Naive B cell (primary cell): ENCODE data around the gene KIF18A. TPM values are rescaled to one million over a fixed set of nuclear protein-coding genes. Genes with fewer than 3 reads are reported as not detected.
"Not testable (repeated sequence)": the region's sequence is repeated elsewhere in the genome, so short reads cannot be mapped to it uniquely, and the experiment has no call there.

Experiments used
- ATAC-seq, 2 donors: fragments of 150-1000 bp; cut with Tn5 transposase; 2 replicates each; pipeline ENCODE4 v1.10.0; 2021; ENCODE audit warnings: low read depth in 2 of 2, mild to moderate bottlenecking in 2 of 2, moderate library complexity in 2 of 2
- DNase-seq: peaks from one replicate; pipeline ENCODE4 v3.0.0; 2022
- H3K27ac Mint-ChIP-seq, 6 donors: one replicate each; pipeline ENCODE4 v1.8.0; 2020 to 2022; ENCODE audit warnings: mild to moderate bottlenecking in 6 of 6, mixed read lengths in 6 of 6, moderate library complexity in 5 of 6, inconsistent platforms in 2 of 6
- H3K27me3 Mint-ChIP-seq, 3 donors: one replicate each; pipeline ENCODE4 v1.8.0; 2021 to 2022; ENCODE audit warnings: mixed read lengths in 3 of 3, mild to moderate bottlenecking in 1 of 3
- H3K36me3 Mint-ChIP-seq, 2 donors: one replicate each; pipeline ENCODE4 v1.8.0; 2020 to 2022; ENCODE audit warnings: mixed read lengths in 2 of 2, inconsistent platforms in 1 of 2, mild to moderate bottlenecking in 1 of 2
- H3K4me1 Mint-ChIP-seq, 3 donors: one replicate each; pipeline ENCODE4 v1.8.0; 2020 to 2022; ENCODE audit warnings: mixed read lengths in 3 of 3, inconsistent platforms in 1 of 3, mild to moderate bottlenecking in 1 of 3, moderate library complexity in 1 of 3
- H3K4me3 Mint-ChIP-seq, 8 donors: one replicate each; pipeline ENCODE4 v1.8.0; 2020 to 2022; ENCODE audit warnings: mild to moderate bottlenecking in 8 of 8, mixed read lengths in 8 of 8, moderate library complexity in 8 of 8, inconsistent platforms in 2 of 8
- H3K9me3 Mint-ChIP-seq, 7 donors: one replicate each; pipeline ENCODE4 v1.8.0; 2020 to 2022; ENCODE audit warnings: mixed read lengths in 7 of 7, mild to moderate bottlenecking in 5 of 7, inconsistent platforms in 2 of 7, moderate library complexity in 1 of 7
- polyA plus RNA-seq, 6 donors: library from polyadenylated mRNA; unstranded; fragments of 300-500 nt; fragmentation: Illumina TruSeq; gene quantifications; one replicate each; pipeline ENCODE4 v1.2.3, GENCODE V29; 2021; ENCODE audit warnings: low read depth in 6 of 6

The KIF18A gene
- polyA plus RNA-seq, 6 donors from 2014 or later = 0.84 to 3.8 (median 1.6) TPM; not detected in 1

GRCh38 chr11:28102300-28102699 lies 5.7 kb downstream of the KIF18A start:
- not testable (repeated sequence) for H3K4me3 Mint-ChIP-seq, H3K27me3 Mint-ChIP-seq, DNase-seq, H3K36me3 Mint-ChIP-seq, H3K4me1 Mint-ChIP-seq, ATAC-seq, H3K9me3 Mint-ChIP-seq
- peak overlapping the region in 2 of 6 donors; percentile 17 to 36 for H3K27ac Mint-ChIP-seq

GRCh38 chr11:28100665-28101064 lies 7.3 kb downstream of the KIF18A start:
- peaks cover 0 to 2% (median 0%) of the 10 kb centered on the region in 7 donors for H3K9me3 Mint-ChIP-seq
- peaks cover 0 to 4% (median 0%) of the 10 kb centered on the region in 3 donors for H3K4me1 Mint-ChIP-seq
- H3K27me3 Mint-ChIP-seq = no peaks in the 10 kb centered on the region
- no peak overlapping the region for H3K4me3 Mint-ChIP-seq
- peaks cover 0 to 7% of the 10 kb centered on the region in 2 donors for H3K36me3 Mint-ChIP-seq
- H3K27ac Mint-ChIP-seq = peak overlapping the region in 1 of 6 donors; percentile 33
- no peak for DNase-seq
- ATAC-seq = no peak

- H3K9me3 Mint-ChIP-seq = peaks cover 0 to 2% (median 0%) of the 10 kb centered on the region in 7 donors
- peaks cover 0 to 4% (median 0%) of the 10 kb centered on the region in 3 donors for H3K4me1 Mint-ChIP-seq
- H3K27ac Mint-ChIP-seq = peak overlapping the region in 2 of 6 donors; percentile 1 to 17
- DNase-seq (no peak), ATAC-seq (no peak)
- H3K36me3 Mint-ChIP-seq = peaks cover 0 to 7% of the 10 kb centered on the region in 2 donors
- no peak overlapping the region for H3K4me3 Mint-ChIP-seq
- no peaks in the 10 kb centered on the region for H3K27me3 Mint-ChIP-seq
Observed at GRCh38 chr11:28099715-28100114, 8.2 kb downstream of the KIF18A start.

- DNase-seq = no peak
- peaks cover 0 to 7% of the 10 kb centered on the region in 2 donors for H3K36me3 Mint-ChIP-seq
- H3K4me3 Mint-ChIP-seq = no peak overlapping the region
- H3K9me3 Mint-ChIP-seq = peaks cover 0 to 2% (median 0%) of the 10 kb centered on the region in 7 donors
- ATAC-seq = no peak
- peaks cover 0 to 4% (median 0%) of the 10 kb centered on the region in 3 donors for H3K4me1 Mint-ChIP-seq
- H3K27ac Mint-ChIP-seq = no peak overlapping the region
- no peaks in the 10 kb centered on the region for H3K27me3 Mint-ChIP-seq
Observed at GRCh38 chr11:28098257-28098656, 9.7 kb downstream of the KIF18A start.

- Mint-ChIP-seq H3K36me3 (peaks cover 0 to 7% of the 10 kb centered on the region in 2 donors), H3K4me3 (no peak overlapping the region), H3K27ac (no peak overlapping the region), H3K27me3 (no peaks in the 10 kb centered on the region), H3K4me1 (no peaks in the 10 kb centered on the region), H3K9me3 (no peaks in the 10 kb centered on the region)
- DNase-seq (no peak), ATAC-seq (no peak)
Observed at GRCh38 chr11:28092786-28093185, 15.2 kb downstream of the KIF18A start.

GRCh38 chr11:28090052-28090749 lies 17.8 kb downstream of the KIF18A start:
- H3K27me3 Mint-ChIP-seq = no peaks in the 10 kb centered on the region
- no peak overlapping the region for H3K4me3 Mint-ChIP-seq
- H3K36me3 Mint-ChIP-seq = no peaks in the 10 kb centered on the region
- H3K27ac Mint-ChIP-seq = no peak overlapping the region
- no peak for ATAC-seq
- H3K4me1 Mint-ChIP-seq = no peaks in the 10 kb centered on the region
- DNase-seq = no peak
- no peaks in the 10 kb centered on the region for H3K9me3 Mint-ChIP-seq

- Mint-ChIP-seq H3K4me1 (no peaks in the 10 kb centered on the region), H3K27me3 (no peaks in the 10 kb centered on the region), H3K9me3 (no peaks in the 10 kb centered on the region), H3K4me3 (no peak overlapping the region), H3K27ac (no peak overlapping the region), H3K36me3 (no peaks in the 10 kb centered on the region)
- ATAC-seq (no peak), DNase-seq (no peak)
Observed at GRCh38 chr11:28089378-28089777, 18.6 kb downstream of the KIF18A start.

- H3K27me3 Mint-ChIP-seq, H3K4me1 Mint-ChIP-seq, H3K9me3 Mint-ChIP-seq, H3K4me3 Mint-ChIP-seq, ATAC-seq, DNase-seq, H3K27ac Mint-ChIP-seq, H3K36me3 Mint-ChIP-seq: not testable (repeated sequence)
Observed at GRCh38 chr11:28087693-28088092, 20.3 kb downstream of the KIF18A start.

- ATAC-seq, H3K4me3 Mint-ChIP-seq, H3K36me3 Mint-ChIP-seq, H3K27ac Mint-ChIP-seq, DNase-seq, H3K27me3 Mint-ChIP-seq, H3K9me3 Mint-ChIP-seq, H3K4me1 Mint-ChIP-seq: not testable (repeated sequence)
Observed at GRCh38 chr11:28087192-28087591, 20.8 kb downstream of the KIF18A start.

GRCh38 chr11:28086569-28086968 lies 21.4 kb downstream of the KIF18A start:
- Mint-ChIP-seq H3K27ac (no peak overlapping the region), H3K4me1 (no peaks in the 10 kb centered on the region), H3K36me3 (no peaks in the 10 kb centered on the region), H3K27me3 (no peaks in the 10 kb centered on the region), H3K9me3 (no peaks in the 10 kb centered on the region), H3K4me3 (no peak overlapping the region)
- no peak for DNase-seq
- ATAC-seq = no peak

GRCh38 chr11:28083118-28083517 lies 24.8 kb downstream of the KIF18A start:
- Mint-ChIP-seq H3K36me3 (no peaks in the 10 kb centered on the region), H3K4me1 (no peaks in the 10 kb centered on the region), H3K27ac (no peak overlapping the region), H3K4me3 (no peak overlapping the region), H3K9me3 (no peaks in the 10 kb centered on the region), H3K27me3 (no peaks in the 10 kb centered on the region)
- ATAC-seq = no peak
- DNase-seq = no peak

GRCh38 chr11:28077521-28077920 lies 30.4 kb downstream of the KIF18A start:
- no peak overlapping the region for H3K27ac Mint-ChIP-seq
- DNase-seq (no peak), ATAC-seq (no peak)
- H3K9me3 Mint-ChIP-seq = no peaks in the 10 kb centered on the region
- no peak overlapping the region for H3K4me3 Mint-ChIP-seq
- no peaks in the 10 kb centered on the region for H3K27me3 Mint-ChIP-seq
- no peaks in the 10 kb centered on the region for H3K36me3 Mint-ChIP-seq
- H3K4me1 Mint-ChIP-seq = no peaks in the 10 kb centered on the region

- H3K4me3 Mint-ChIP-seq = no peak overlapping the region
- H3K36me3 Mint-ChIP-seq = peaks cover 0 to 4% of the 10 kb centered on the region in 2 donors
- H3K9me3 Mint-ChIP-seq = no peaks in the 10 kb centered on the region
- no peak for ATAC-seq
- no peak for DNase-seq
- no peaks in the 10 kb centered on the region for H3K27me3 Mint-ChIP-seq
- H3K4me1 Mint-ChIP-seq = no peaks in the 10 kb centered on the region
- H3K27ac Mint-ChIP-seq = no peak overlapping the region
Observed at GRCh38 chr11:28072321-28072720, 35.6 kb downstream of the KIF18A start.

- no peak for DNase-seq
- Mint-ChIP-seq H3K27ac (no peak overlapping the region), H3K4me1 (no peaks in the 10 kb centered on the region), H3K9me3 (no peaks in the 10 kb centered on the region), H3K36me3 (peaks cover 0 to 4% of the 10 kb centered on the region in 2 donors), H3K4me3 (no peak overlapping the region), H3K27me3 (no peaks in the 10 kb centered on the region)
- no peak for ATAC-seq
Observed at GRCh38 chr11:28071305-28071704, 36.7 kb downstream of the KIF18A start.
